ENCODE results near the gene RAPGEF3. TPM values are rescaled to one million over a fixed set of nuclear protein-coding genes. Genes with fewer than 3 reads are reported as not detected.

Gene RAPGEF3
- total and polyA plus RNA-seq, 2 donors (not counting 1 experiment from before 2014, with no cell fraction given) = 1.8 to 5.2 TPM

- Mint-ChIP-seq H3K9me3 (ENCODE audit: insufficient read depth) (no peaks in the 10 kb centered on the region), H3K4me1 (peaks cover 2% of the 10 kb centered on the region), H3K27me3 (no peaks in the 10 kb centered on the region), H3K4me3 (no peak overlapping the region), H3K27ac (no peak overlapping the region)
- Histone ChIP-seq H2AFZ (ENCODE audit: insufficient read depth, low read depth, low read length, poor library complexity, severe bottlenecking) (no peak overlapping the region), H3K27me3 (replicated peaks in 1 of 4; ENCODE audit: control extremely low read depth in 1 of 4, control insufficient read depth in 3 of 4, insufficient read depth in 4 of 4, low read length in 3 of 4) (no peaks in the 10 kb centered on the region), H3K36me3 (replicated peaks in 1 of 2; ENCODE audit: control extremely low read depth in 1 of 2, control insufficient read depth in 1 of 2, extremely low read depth in 1 of 2, insufficient read depth in 2 of 2, low read length in 1 of 2) (peaks cover 2 to 86% of the 10 kb centered on the region in 2 experiments), H3K4me1 (ENCODE audit: control insufficient read depth in 2 of 2, insufficient read depth in 2 of 2, low read length in 2 of 2) (no peaks in the 10 kb centered on the region), H3K27ac (ENCODE audit: low read length in 2 of 2) (no peak overlapping the region), H3K4me2 (replicated peaks; ENCODE audit: low read depth, low read length, poor library complexity, severe bottlenecking) (no peak overlapping the region), H4K20me1 (ENCODE audit: control insufficient read depth, insufficient read depth, low read length, poor library complexity, severe bottlenecking) (no peaks in the 10 kb centered on the region), H3K4me3 (ENCODE audit: control extremely low read depth in 1 of 5, extremely low read depth in 1 of 5, insufficient read depth in 1 of 5, low read depth in 2 of 5, low read length in 4 of 5) (no peak overlapping the region), H3K9me3 (ENCODE audit: control extremely low read depth in 1 of 3, control insufficient read depth in 2 of 3, insufficient read depth in 1 of 3, low read length in 2 of 3) (no peaks in the 10 kb centered on the region), H3K9ac (ENCODE audit: low read length) (no peak overlapping the region), H3K79me2 (ENCODE audit: control insufficient read depth, insufficient read depth, low read length) (no peaks in the 10 kb centered on the region)
- ChIA-PET CTCF (interaction anchor here (1.2 to 38.8 kb wide), 5 partner anchors 11 to 69 kb away, joined by 3 to 1203 read pairs (median 3); partner anchors contain the start of gene ENDOU), POLR2A (no interaction called here)
- ATAC-seq (ENCODE audit: low read depth) = no peak
- TF ChIP-seq CTCF (IDR thresholded peaks at IDR 0.05) (no peak), EZH2 (IDR thresholded peaks at IDR 0.05; ENCODE audit: borderline replicate concordance, insufficient read depth, low read depth, low read length, poor library complexity, severe bottlenecking) (no peak)
- 96% methylated on average over 10 of the region's 10 CpGs for WGBS (ENCODE audit: insufficient coverage)
- DNase-seq = no peak
- intact Hi-C loops (cut with micrococcal nuclease) = no loop called here
Observed at GRCh38 chr12:47786662-47787280, 28.1 kb upstream of the RAPGEF3 start.

- no peak overlapping the region for H3K4me2 ChIP-seq (replicated peaks; ENCODE audit: low read depth, low read length, poor library complexity, severe bottlenecking)
- peaks cover 2 to 79% of the 10 kb centered on the region in 2 experiments for H3K36me3 ChIP-seq (replicated peaks in 1 of 2; ENCODE audit: control extremely low read depth in 1 of 2, control insufficient read depth in 1 of 2, extremely low read depth in 1 of 2, insufficient read depth in 2 of 2, low read length in 1 of 2)
- TF ChIP-seq CTCF (IDR thresholded peaks at IDR 0.05) = no peak
- TF ChIP-seq EZH2 (IDR thresholded peaks at IDR 0.05; ENCODE audit: borderline replicate concordance, insufficient read depth, low read depth, low read length, poor library complexity, severe bottlenecking) = no peak
- H4K20me1 ChIP-seq (ENCODE audit: control insufficient read depth, insufficient read depth, low read length, poor library complexity, severe bottlenecking) = no peaks in the 10 kb centered on the region
- no peaks in the 10 kb centered on the region for H3K79me2 ChIP-seq (ENCODE audit: control insufficient read depth, insufficient read depth, low read length)
- no peak overlapping the region for H3K4me3 ChIP-seq (ENCODE audit: control extremely low read depth in 1 of 5, extremely low read depth in 1 of 5, insufficient read depth in 1 of 5, low read depth in 2 of 5, low read length in 4 of 5)
- no peak overlapping the region for H3K27ac Mint-ChIP-seq
- H3K9ac ChIP-seq (ENCODE audit: low read length) = no peak overlapping the region
- ATAC-seq (ENCODE audit: low read depth) = no peak
- POLR2A ChIA-PET = no interaction called here
- no peaks in the 10 kb centered on the region for H3K9me3 Mint-ChIP-seq (ENCODE audit: insufficient read depth)
- H3K27ac ChIP-seq (ENCODE audit: low read length in 2 of 2) = no peak overlapping the region
- no peaks in the 10 kb centered on the region for H3K4me1 ChIP-seq (ENCODE audit: control insufficient read depth in 2 of 2, insufficient read depth in 2 of 2, low read length in 2 of 2)
- no peak for DNase-seq
- H3K4me3 Mint-ChIP-seq = no peak overlapping the region
- no peak overlapping the region for H2AFZ ChIP-seq (ENCODE audit: insufficient read depth, low read depth, low read length, poor library complexity, severe bottlenecking)
- WGBS (ENCODE audit: insufficient coverage) = 93% methylated on average over 10 of the region's 11 CpGs
- H3K27me3 ChIP-seq (replicated peaks in 1 of 4; ENCODE audit: control extremely low read depth in 1 of 4, control insufficient read depth in 3 of 4, insufficient read depth in 4 of 4, low read length in 3 of 4) = no peaks in the 10 kb centered on the region
- H3K9me3 ChIP-seq (ENCODE audit: control extremely low read depth in 1 of 3, control insufficient read depth in 2 of 3, insufficient read depth in 1 of 3, low read length in 2 of 3) = no peaks in the 10 kb centered on the region
- H3K4me1 Mint-ChIP-seq = peaks cover 2% of the 10 kb centered on the region
- intact Hi-C loops (cut with micrococcal nuclease) = no loop called here
- no peaks in the 10 kb centered on the region for H3K27me3 Mint-ChIP-seq
- CTCF ChIA-PET = interaction anchor here (1.5 to 38.8 kb wide), 4 partner anchors 23 to 69 kb away, joined by 3 to 1203 read pairs (median 4); partner anchors contain the start of gene ENDOU
Observed at GRCh38 chr12:47785887-47786661, 27.4 kb upstream of the RAPGEF3 start.
